Keratinocyte (primary cell): ENCODE results near the gene PRMT2. TPM values are rescaled to one million over a fixed set of nuclear protein-coding genes. Genes with fewer than 3 reads are reported as not detected.

Experiments used
- DNase-seq: peaks from one replicate; pipeline ENCODE4 v3.0.0-alpha.2; 2011; ENCODE audit warnings: low read depth, missing footprints, low spot score
- FAIRE-seq: peaks from 2 replicates; lab custom pipeline; 2011; peaks lifted over from hg19 to GRCh38; lab: Jason Lieb, UNC
- H2AFZ ChIP-seq: 2 replicates; pipeline ENCODE4 v1.6.0; 2012; ENCODE audit warnings: low read length, control low read depth, inconsistent platforms; ENCODE audit not compliant: control insufficient read depth
- H3K27ac ChIP-seq: 2 replicates; pipeline ENCODE4 v1.5.1; 2011; ENCODE audit warnings: low read length; ENCODE audit not compliant: control insufficient read depth, insufficient read depth
- H3K27me3 ChIP-seq: 3 replicates; pipeline ENCODE4 v1.6.0; 2011; ENCODE audit warnings: low read length; ENCODE audit not compliant: control insufficient read depth, insufficient read depth; ENCODE audit errors: extremely low read depth
- H3K36me3 ChIP-seq, 2 experiments: 2 replicates in 1 of 2; 3 replicates in 1 of 2; pipeline ENCODE4 v1.5.1; 2011; ENCODE audit warnings: low read length in 2 of 2, mild to moderate bottlenecking in 1 of 2; ENCODE audit not compliant: control insufficient read depth in 2 of 2, insufficient read depth in 2 of 2; ENCODE audit errors: extremely low read depth in 1 of 2
- H3K4me1 ChIP-seq: 3 replicates; pipeline ENCODE4 v1.5.1; 2011; ENCODE audit warnings: low read length; ENCODE audit not compliant: control insufficient read depth, insufficient read depth; ENCODE audit errors: extremely low read depth
- H3K4me2 ChIP-seq: 3 replicates; pipeline ENCODE4 v1.6.0; 2011; ENCODE audit warnings: low read depth, low read length; ENCODE audit not compliant: control insufficient read depth, insufficient read depth; ENCODE audit errors: extremely low read depth
- H3K4me3 ChIP-seq, 3 experiments: fragments of 200-600 bp in 1 of 3; sonication (generic) in 1 of 3; 2 replicates in 2 of 3; 3 replicates in 1 of 3; pipeline ENCODE4 v1.5.1; 2011 to 2016; ENCODE audit warnings: low read length in 3 of 3, mild to moderate bottlenecking in 3 of 3, control low read depth in 2 of 3, inconsistent platforms in 1 of 3, low read depth in 1 of 3, mixed read lengths in 1 of 3, mixed run types in 1 of 3, moderate library complexity in 1 of 3; ENCODE audit not compliant: control insufficient read depth in 2 of 3, insufficient read depth in 2 of 3; ENCODE audit errors: extremely low read depth in 1 of 3
- H3K79me2 ChIP-seq: 2 replicates; pipeline ENCODE4 v1.6.0; 2012; ENCODE audit warnings: low read length; ENCODE audit not compliant: control insufficient read depth, insufficient read depth
- H3K9ac ChIP-seq: 3 replicates; pipeline ENCODE4 v1.6.0; 2011; ENCODE audit warnings: low read length; ENCODE audit not compliant: control insufficient read depth, insufficient read depth; ENCODE audit errors: extremely low read depth
- H3K9me1 ChIP-seq: 3 replicates; pipeline ENCODE4 v1.6.0; 2011; ENCODE audit warnings: low read length; ENCODE audit not compliant: control insufficient read depth, insufficient read depth; ENCODE audit errors: extremely low read depth
- H3K9me3 ChIP-seq: 2 replicates; pipeline ENCODE4 v1.5.1; 2012; ENCODE audit warnings: low read depth, low read length; ENCODE audit not compliant: control insufficient read depth
- H4K20me1 ChIP-seq: 3 replicates; pipeline ENCODE4 v1.6.0; 2011; ENCODE audit warnings: low read length; ENCODE audit not compliant: control insufficient read depth, insufficient read depth; ENCODE audit errors: extremely low read depth
- EZH2 ChIP-seq: IDR thresholded peaks from one replicate; pipeline ENCODE4 v1.6.1; 2012; ENCODE audit warnings: inconsistent platforms, mild to moderate bottlenecking, low read length, moderate library complexity
- dilution Hi-C: fragments of 300-500 bp; cut with MboI; formaldehyde crosslinking; loops from one replicate; pipeline ENCODE4 v1.7.0; 2020; ENCODE audit warnings: low sequenced_read_pairs; ENCODE audit not compliant: extremely low pct_ligation_motif_present
- polyA plus RNA-seq, 5 experiments: library from polyadenylated mRNA; depleted of rRNA in 3 of 5; stranded (reverse) in 3 of 5; stranded (forward) in 1 of 5; unstranded in 1 of 5; fragments of >200 nt; gene quantifications; 1 replicate in 1 of 5; 2 replicates in 3 of 5; 3 replicates in 1 of 5; pipeline versions ENCODE4 v1.2.1 to v1.2.3, GENCODE V29; 2011 to 2012; ENCODE audit warnings: missing spikeins in 2 of 5, low read depth in 1 of 5, low replicate concordance in 1 of 5
- TF ChIP-seq, protein P1 (sequence below), 3 experiments: IDR thresholded peaks in 1 of 3; conservative IDR thresholded peaks in 1 of 3; optimal IDR thresholded peaks in 1 of 3; 2 replicates in 2 of 3; 3 replicates in 1 of 3; pipeline versions ENCODE3 to v1.5.1; 2011; ENCODE audit warnings: low read length in 3 of 3, mild to moderate bottlenecking in 3 of 3, moderate library complexity in 2 of 3, control low read depth in 1 of 3, inconsistent platforms in 1 of 3; ENCODE audit not compliant: insufficient read depth in 2 of 3; ENCODE audit errors: extremely low read depth in 1 of 3

PRMT2 gene
- polyA plus RNA-seq, 1 donor (not counting 4 experiments of a cell fraction or from before 2014, with no cell fraction given), result 97.3 TPM

DNA sequence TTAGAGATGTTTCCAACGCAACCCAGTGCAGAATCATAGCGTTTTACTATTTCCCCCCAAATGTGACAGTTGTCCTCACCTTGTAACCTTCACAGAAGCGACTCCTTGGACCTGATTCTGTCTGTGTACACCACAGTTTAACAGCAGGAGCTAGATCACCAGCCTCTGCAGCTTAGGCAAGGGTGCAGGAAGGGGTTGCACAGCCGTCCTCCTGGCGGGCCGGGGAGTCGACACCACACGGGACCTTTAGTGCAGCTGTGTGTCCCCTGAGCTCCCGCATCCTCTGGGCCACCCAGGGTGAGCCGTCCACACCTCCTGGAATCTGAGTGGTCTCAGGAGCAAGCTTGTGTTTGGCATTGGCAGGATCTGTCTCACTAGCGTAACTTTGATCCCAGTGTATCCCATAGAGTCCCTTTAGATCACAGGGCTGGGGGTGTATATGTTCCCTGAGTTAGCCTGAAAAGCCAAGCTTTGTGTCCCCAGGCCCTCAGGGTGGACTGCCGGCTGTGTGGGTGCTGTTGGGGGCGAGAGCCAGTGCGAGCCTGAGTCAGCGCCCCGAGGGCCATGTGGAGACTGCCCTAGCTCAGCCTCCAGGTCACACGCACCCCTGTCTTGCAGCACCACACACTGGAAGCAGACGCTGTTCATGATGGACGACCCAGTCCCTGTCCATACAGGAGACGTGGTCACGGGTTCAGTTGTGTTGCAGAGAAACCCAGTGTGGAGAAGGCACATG, 27.5 kb downstream of the PRMT2 start:
- no peaks in the 10 kb centered on the region for H3K27me3 ChIP-seq
- peak; percentile 41 for FAIRE-seq
- peaks cover 6 to 24% of the 10 kb centered on the region in 2 experiments for H3K36me3 ChIP-seq
- no peak for TF ChIP-seq EZH2
- TF ChIP-seq, protein P1, sequence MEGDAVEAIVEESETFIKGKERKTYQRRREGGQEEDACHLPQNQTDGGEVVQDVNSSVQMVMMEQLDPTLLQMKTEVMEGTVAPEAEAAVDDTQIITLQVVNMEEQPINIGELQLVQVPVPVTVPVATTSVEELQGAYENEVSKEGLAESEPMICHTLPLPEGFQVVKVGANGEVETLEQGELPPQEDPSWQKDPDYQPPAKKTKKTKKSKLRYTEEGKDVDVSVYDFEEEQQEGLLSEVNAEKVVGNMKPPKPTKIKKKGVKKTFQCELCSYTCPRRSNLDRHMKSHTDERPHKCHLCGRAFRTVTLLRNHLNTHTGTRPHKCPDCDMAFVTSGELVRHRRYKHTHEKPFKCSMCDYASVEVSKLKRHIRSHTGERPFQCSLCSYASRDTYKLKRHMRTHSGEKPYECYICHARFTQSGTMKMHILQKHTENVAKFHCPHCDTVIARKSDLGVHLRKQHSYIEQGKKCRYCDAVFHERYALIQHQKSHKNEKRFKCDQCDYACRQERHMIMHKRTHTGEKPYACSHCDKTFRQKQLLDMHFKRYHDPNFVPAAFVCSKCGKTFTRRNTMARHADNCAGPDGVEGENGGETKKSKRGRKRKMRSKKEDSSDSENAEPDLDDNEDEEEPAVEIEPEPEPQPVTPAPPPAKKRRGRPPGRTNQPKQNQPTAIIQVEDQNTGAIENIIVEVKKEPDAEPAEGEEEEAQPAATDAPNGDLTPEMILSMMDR (optimal IDR thresholded peaks at IDR 0.05 in 1 of 3, IDR thresholded peaks at IDR 0.05 in 1 of 3, conservative IDR thresholded peaks at IDR 0.05 in 1 of 3; ENCODE audit: extremely low read depth in 1 of 3, insufficient read depth in 2 of 3, low read length in 3 of 3), result peak in 1 of 3 experiments; percentile 21
- no peaks in the 10 kb centered on the region for H3K9me1 ChIP-seq
- H3K4me3 ChIP-seq, result no peak overlapping the region
- no peaks in the 10 kb centered on the region for H4K20me1 ChIP-seq
- H2AFZ ChIP-seq, result no peak overlapping the region
- H3K9me3 ChIP-seq, result no peaks in the 10 kb centered on the region
- dilution Hi-C loops, result no loop called here
- H3K79me2 ChIP-seq, result no peaks in the 10 kb centered on the region
- DNase-seq, result no peak
- H3K9ac ChIP-seq, result peak overlapping the region; percentile 36
- peak overlapping the region; percentile 59 for H3K4me2 ChIP-seq
- H3K27ac ChIP-seq, result peak overlapping the region; percentile 61
- H3K4me1 ChIP-seq, result peaks cover 23% of the 10 kb centered on the region

DNA sequence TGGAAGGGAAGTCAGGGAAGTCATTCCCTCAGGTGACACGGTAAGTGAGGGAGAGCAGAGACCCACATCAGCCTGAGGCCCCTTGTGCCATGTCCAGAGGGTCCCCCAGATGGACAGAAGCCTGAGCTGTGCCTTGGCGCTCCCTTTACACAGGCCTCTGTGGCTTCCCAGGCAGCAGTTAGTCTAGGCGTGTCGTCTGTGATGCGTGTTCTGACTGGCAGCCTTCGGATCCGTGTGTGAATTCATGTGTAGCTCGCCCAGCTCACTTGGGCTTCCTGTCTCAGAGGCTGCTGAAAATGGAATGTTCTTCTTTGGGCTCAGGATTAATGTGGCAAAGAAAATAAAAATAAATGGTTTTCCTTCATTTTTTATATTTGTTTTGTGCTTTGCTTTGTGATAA, 28.3 kb downstream of the PRMT2 start:
- Histone ChIP-seq H3K4me3 (no peak overlapping the region), H3K9me1 (no peaks in the 10 kb centered on the region), H3K9me3 (no peaks in the 10 kb centered on the region), H3K36me3 (peaks cover 4 to 21% of the 10 kb centered on the region in 2 experiments), H2AFZ (peak overlapping the region; percentile 61), H3K4me2 (peak overlapping the region; percentile 59), H3K27me3 (no peaks in the 10 kb centered on the region), H4K20me1 (no peaks in the 10 kb centered on the region), H3K9ac (peak overlapping the region; percentile 36), H3K27ac (peak overlapping the region; percentile 61), H3K4me1 (peaks cover 28% of the 10 kb centered on the region), H3K79me2 (no peaks in the 10 kb centered on the region)
- DNase-seq (no peak), FAIRE-seq (peak; percentile 89)
- TF ChIP-seq EZH2, result no peak
- TF ChIP-seq, protein P1 (optimal IDR thresholded peaks at IDR 0.05 in 1 of 3, IDR thresholded peaks at IDR 0.05 in 1 of 3, conservative IDR thresholded peaks at IDR 0.05 in 1 of 3; ENCODE audit: extremely low read depth in 1 of 3, insufficient read depth in 2 of 3, low read length in 3 of 3), result no peak
- dilution Hi-C loops, result no loop called here
